HG03135 (cell line): ENCODE results near the gene BICC1.

Experiments used
- ATAC-seq: cut with Tn5 transposase; IDR thresholded peaks from one replicate; pipeline ENCODE4 v1.9.1; 2021; ENCODE audit warnings: mild to moderate bottlenecking, moderate library complexity; ENCODE audit not compliant: unreplicated experiment

The BICC1 gene

DNA sequence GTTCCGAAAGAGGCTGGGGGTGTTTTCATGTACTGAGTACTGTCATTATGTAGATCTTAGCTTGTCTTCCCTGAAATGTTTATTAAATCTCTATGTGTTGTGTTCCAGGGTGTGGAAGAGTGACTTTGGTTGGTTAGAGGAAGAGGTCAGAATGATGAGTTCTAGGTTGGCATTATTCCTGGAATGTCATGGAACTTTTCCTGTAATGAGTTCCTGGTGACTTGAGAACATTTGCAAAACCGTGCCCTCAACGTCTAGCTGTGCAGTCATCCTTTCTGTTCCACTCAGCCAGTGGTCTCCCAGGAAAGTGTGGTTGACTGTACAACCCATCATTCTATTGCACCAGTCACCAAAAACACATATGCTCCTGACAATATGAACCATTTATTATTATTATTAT, 129.6 kb downstream of the BICC1 start:
- ATAC-seq: no peak

- ATAC-seq: no peak
Observed at GRCh38 chr10:58642916-58643428, 130.3 kb downstream of the BICC1 start.

- ATAC-seq: no peak
Observed at GRCh38 chr10:58644311-58644710, 131.6 kb downstream of the BICC1 start.

DNA sequence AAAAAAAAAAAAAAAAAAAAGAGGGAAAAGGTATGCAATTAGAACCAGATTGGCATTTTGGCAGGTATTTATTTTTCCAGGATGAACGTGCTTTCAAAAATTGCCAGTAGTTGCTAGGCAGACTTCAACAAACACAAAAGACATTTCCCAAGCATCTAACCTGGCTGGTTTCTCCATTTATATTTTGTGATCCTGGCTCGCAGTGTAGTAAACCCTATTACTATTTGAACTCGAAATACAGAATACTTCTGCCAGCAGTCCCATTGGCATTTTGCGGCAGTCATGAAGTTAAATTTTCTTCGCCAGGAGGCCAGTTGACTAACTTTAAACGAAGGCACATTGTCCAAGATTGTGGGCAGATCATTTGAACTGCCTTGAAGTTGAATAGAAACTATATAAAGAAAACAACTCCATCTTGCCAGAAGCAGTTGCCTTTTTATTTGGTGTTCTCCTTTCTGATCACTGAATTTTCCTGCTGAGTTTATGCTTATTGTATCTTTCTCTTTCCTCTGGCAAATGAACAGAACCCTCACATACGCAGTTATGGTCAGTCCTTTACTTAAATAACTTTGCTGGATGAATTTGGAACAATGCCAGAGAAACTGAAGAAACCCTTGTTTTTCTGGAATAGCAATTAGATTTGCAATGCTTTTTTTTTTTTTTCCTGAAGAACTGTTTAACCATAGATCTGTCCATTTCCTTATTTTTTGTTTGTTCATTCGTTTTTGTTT, 132.9 kb downstream of the BICC1 start:
- ATAC-seq: no peak

DNA sequence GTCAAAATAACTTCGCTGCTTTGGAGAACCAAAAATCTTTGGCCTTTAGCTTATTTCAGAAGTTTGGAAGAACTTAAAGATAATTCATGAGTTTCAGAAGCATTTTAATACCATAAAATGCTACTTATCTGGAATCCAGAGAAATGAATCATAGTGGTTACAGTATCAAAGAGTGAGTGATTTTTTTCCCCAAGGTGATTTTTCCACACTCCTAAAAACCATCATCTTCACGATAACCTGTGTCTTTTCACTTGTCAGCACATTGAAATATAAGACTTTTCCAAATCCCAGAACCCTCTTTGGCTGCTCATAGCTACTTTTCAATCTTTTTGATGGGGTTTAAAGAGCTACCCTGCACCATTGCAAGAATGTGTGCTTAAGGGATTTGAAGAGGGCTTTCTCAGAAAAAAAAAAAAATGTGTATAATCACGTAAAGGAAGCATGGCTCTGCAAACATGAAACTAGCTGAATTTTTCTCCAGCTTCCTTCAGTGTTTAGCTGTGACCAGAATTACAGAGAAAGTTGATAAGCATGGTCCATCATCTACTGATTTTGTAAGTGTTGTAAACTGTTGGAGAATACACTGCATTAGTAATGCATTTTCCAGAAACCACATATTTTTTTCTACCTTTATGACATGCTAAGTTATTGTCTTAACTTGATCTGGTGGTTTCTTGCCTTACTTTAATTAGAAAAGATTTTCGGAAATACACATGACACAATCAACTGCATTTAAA, 134.9 kb downstream of the BICC1 start:
- ATAC-seq: no peak

GRCh38 chr10:58648131-58648530, 135.5 kb downstream of the BICC1 start:
- no peak for ATAC-seq

DNA sequence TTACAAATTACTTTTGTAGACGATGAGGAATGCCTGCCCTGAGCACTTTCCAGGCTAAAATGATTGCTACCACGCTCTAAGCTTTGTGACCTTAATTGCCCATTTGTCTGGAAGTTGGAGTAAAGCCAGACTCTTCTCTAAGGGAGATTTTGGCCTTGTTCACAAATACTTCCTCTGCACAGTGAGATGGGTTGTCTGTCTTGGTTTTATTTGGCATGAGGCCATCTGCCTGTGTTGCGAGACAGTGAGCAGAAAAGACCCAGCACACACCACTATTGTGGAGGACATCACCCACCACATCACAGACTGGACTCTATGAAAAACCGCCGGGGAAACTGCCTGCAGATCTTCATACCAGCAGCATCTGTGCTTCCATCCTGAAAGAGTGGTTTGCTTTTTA, 138.4 kb downstream of the BICC1 start:
- ATAC-seq: no peak

DNA sequence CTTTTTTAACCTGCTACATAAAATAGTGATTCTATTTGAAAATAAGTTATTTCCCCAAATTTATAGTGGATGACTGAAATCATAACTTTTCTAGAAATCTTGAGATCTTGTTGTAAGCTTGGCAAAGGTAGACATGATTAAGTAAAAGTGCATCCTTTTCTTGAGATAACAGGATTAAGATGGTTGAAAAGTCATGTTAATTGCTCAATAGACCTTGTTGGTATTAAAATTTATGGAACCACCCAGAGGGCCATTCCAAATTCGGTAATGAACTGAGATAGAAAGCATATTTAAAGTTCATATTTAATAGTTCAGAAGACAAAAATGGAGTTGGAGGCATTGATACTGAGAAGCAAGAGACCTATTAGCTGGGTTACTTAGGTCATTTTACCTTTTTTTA, 139.1 kb downstream of the BICC1 start:
- ATAC-seq: no peak

DNA sequence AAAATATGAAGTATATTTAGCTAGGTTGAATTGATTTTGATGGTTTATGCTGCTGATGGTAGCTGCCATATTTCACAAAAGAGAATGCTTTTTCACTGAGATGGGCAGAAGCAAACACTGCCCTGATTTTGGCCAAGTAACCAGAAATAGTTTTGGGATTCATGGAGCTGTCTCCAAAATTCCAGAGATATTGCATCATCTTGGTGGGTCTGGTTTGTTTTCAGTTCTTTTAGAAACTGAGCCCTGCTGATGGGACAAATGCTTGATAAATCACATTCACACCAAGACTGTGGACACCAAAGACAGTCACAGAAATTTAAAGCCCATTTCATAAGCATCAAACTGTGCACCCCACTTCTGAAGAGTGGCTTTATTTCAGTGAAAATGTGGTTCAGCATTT, 140.5 kb downstream of the BICC1 start:
- no peak for ATAC-seq

GRCh38 chr10:58660575-58661255, 148.0 kb downstream of the BICC1 start:
- ATAC-seq: no peak

DNA sequence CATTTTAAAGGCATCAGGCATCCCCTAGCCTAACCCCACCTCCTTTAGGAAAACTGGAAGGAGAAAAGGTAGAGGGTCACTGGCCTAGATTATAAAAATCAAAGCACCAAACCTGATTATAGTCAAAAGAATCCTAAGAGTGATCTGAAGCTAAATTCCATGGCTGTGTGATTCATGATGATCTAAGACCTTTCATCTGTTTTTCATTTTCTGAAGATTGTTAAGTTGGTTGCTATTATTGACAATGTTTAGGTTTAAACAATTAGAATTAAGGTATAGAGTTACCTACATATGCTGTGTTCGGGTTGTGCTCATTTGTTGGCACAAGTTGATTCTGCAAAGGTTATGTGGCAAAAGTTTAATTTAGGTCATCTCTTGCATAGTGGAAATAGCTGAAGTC, 148.7 kb downstream of the BICC1 start:
- ATAC-seq: no peak

- ATAC-seq: no peak
Observed at GRCh38 chr10:58661902-58662301, 149.2 kb downstream of the BICC1 start.

DNA sequence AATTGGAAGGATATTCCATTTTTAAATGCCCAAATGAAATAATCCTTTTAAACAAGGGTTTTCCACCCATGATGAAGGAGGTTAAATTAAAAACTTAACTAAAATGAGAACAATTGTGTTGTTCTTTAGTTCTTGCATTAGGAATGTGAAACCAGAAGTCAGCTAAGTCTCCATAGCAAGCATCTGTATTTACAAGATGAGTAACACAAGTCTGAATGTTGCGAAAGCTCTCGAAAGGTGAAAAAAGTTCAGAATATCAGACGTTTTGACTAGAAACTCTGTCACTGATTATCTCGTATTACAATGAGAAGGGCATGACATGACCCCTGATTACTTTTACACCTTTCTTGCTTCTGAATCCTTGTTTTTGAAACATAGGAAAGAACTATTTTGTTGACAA, 149.6 kb downstream of the BICC1 start:
- ATAC-seq: no peak

DNA sequence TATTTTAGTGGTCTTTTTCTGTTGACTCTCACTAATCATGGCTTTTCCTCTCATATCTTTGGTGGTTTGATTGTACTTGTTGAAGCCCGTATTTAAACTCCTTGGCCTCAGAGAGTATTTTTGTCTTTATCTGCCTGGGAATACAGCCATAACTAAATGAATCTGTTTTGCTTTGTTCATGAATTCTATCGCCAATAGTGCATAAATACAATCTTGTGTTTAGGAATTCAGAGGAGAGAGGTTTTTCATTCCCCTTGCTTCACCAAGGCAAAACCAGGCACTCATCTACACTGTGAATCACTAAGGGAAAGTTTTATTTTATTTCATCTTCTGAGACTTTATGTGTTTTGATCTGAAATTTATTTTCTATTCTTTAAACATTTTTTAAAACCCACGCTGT, 152.7 kb downstream of the BICC1 start:
- ATAC-seq: no peak

GRCh38 chr10:58666024-58666423, 153.4 kb downstream of the BICC1 start:
- no peak for ATAC-seq

GRCh38 chr10:58667658-58668310, 155.1 kb downstream of the BICC1 start:
- no peak for ATAC-seq

DNA sequence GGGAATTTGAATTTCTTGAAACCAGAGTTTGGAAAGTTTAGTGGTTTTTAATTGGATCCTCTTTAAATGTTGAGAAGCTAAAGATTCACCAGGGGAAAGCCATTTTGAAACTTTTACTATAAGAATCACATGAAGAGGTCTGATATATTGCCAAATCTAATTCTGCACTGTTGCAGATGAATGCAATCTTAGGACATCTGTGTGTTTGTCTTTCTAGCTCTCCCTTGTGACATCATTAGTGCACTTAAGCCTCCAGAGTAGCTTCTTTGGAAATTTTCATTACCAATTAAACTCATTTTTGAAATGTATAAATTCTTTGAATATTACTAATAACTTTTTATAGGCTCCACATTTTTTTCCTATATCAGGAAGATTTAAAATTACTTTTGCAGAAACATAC, 160.2 kb downstream of the BICC1 start:
- no peak for ATAC-seq

DNA sequence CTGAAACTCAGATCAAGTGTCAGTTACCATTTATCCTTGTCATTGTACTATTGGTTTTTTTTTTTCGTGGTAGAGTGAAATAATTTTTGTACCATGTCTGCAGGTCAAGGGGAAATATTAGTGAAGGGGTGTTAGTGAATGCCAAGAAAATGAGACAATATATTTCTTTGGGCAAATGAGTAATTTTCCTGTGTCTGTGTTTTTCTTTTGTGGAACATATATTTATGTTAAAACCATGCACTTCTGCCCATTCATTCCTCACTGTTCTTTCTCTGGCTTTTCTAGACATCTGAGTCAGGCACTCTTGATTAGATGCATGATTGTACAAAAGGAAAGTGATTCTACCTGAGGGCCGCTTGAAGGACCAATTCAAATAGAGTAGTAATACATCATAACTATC, 161.6 kb downstream of the BICC1 start:
- ATAC-seq: no peak

DNA sequence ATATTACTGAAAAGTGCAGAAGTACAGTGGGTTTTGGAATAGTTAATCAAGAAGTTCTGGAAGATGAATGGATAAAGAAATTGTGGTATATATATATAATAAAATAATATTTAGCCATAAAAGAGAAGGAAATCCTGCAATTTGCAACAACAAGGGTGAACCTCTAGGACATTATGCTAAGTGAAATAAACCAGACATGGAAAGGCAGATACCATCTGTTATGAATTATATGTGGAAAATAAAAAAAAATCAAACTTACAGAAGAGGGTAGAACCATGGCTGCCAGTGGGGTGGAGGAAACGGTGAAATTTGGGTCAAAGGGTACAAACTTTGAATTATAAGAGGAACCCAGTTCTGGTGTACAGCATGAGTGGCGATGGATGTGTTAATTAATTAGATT, 162.6 kb downstream of the BICC1 start:
- ATAC-seq: no peak

DNA sequence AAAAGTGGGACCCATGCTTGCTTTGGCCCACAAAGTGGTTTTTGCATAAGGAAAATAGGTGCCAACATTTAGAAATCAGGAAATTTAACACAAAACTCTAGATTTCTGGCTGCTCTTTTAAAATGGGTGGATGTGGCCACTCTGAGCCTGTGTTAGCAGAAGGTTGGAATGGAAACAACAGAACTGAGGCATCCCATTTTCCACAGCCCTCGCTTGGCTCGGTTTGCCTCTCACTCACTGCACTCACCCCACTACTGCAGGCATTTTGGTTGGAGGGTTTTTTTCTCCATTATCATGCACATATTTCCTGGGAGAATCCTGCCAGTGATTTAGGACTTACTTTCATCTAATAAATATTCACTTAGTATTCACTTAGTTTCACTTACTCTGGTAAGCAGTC, 178.9 kb downstream of the BICC1 start:
- ATAC-seq: no peak

GRCh38 chr10:58693919-58694318, 181.2 kb downstream of the BICC1 start:
- no peak for ATAC-seq
